Muscle of leg (tissue), 11 donors: ENCODE measurements around the gene XIRP2. TPM values are rescaled to one million over a fixed set of nuclear protein-coding genes. Genes with fewer than 3 reads are reported as not detected.

Experiments used
- DNase-seq: peaks from one replicate; pipeline ENCODE4 v3.0.0; 2013
- H3K27ac ChIP-seq: one replicate; pipeline ENCODE4 v1.5.1; 2013; ENCODE audit warnings: mild to moderate bottlenecking, low read length, control low read depth
- H3K27me3 ChIP-seq: one replicate; pipeline ENCODE4 v1.6.1; 2013; ENCODE audit warnings: low read length; ENCODE audit not compliant: control insufficient read depth, insufficient read depth
- H3K36me3 ChIP-seq: one replicate; pipeline ENCODE4 v1.6.1; 2013; ENCODE audit warnings: low read length; ENCODE audit not compliant: control insufficient read depth, insufficient read depth
- H3K4me1 ChIP-seq: one replicate; pipeline ENCODE4 v1.6.1; 2013; ENCODE audit warnings: low read length; ENCODE audit not compliant: control insufficient read depth, insufficient read depth
- H3K4me3 ChIP-seq: one replicate; pipeline ENCODE4 v1.5.1; 2013; ENCODE audit warnings: low read length, control low read depth
- H3K9me3 ChIP-seq: replicated peaks from 2 replicates; pipeline ENCODE4 v1.6.1; 2013; ENCODE audit warnings: low read depth, low read length; ENCODE audit not compliant: control insufficient read depth
- WGBS: methylation state at CpG from one replicate; pipeline ENCODE4 v1.1.5; 2013; ENCODE audit warnings: missing lambda C conversion rate; ENCODE audit not compliant: insufficient coverage; 5-methylcytosine and 5-hydroxymethylcytosine counted together
- polyA plus RNA-seq, 8 donors: library from polyadenylated mRNA; unstranded; fragments of 120-200 nt; gene quantifications; one replicate each; pipeline versions ENCODE4 v1.2.1 to v1.2.3, GENCODE V29; 2013; ENCODE audit warnings: inconsistent platforms in 1 of 8, low replicate concordance in 1 of 8; ENCODE audit not compliant: insufficient read length in 8 of 8, insufficient read depth in 1 of 8
- total RNA-seq: library from RNA; stranded (reverse); fragments of 120-200 nt; gene quantifications from one replicate; pipeline ENCODE4 v1.2.4, GENCODE V29; 2013

Gene XIRP2
- total and polyA plus RNA-seq, 9 donors, result 61.8 to 144 (median 107) TPM

DNA sequence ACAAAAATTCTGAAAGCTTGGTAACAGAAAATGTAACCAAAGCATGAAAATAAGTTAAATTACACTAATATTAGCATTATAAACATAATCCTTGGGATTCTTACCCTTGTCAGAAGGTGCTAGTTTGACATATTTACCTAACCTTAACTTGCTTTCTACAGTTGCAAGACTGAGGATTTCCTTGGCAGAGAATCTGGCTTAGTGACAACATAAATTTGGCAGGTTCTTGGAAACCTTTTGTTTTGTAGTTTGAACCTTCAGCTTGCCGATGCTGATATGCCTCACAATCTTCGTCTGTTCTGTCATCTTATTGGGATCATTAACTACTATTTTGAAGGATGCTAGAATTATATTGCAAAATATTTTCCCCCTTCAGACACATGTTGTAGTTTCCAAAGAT, 3.4 kb downstream of the XIRP2 start:
- no CpG with 5 or more reads among the region's 2 CpGs for WGBS
- no peak for DNase-seq
- Histone ChIP-seq H3K4me1 (no peaks in the 10 kb centered on the region), H3K27ac (no peak overlapping the region), H3K4me3 (no peak overlapping the region), H3K9me3 (no peaks in the 10 kb centered on the region), H3K36me3 (no peaks in the 10 kb centered on the region), H3K27me3 (no peaks in the 10 kb centered on the region)

DNA sequence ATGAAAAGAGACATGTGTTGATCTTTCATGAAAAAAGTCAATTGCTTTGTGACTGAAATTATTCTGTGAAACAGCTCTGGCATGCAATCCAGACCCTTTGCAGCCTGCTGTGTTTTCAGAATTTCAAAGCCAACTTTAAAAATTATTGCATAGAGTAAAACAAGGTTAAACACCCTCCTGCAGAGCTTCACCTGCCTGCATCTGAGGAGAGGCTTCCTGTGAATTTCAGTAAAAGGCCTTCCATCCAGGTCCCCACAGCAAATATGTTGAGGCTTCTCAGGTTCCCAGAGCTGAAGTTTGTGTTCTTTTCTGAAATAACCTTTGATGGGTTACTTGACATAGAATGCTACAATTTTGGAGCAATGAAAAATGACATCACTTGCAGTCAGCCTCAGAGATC, 4.1 kb downstream of the XIRP2 start:
- Histone ChIP-seq H3K36me3 (no peaks in the 10 kb centered on the region), H3K27ac (no peak overlapping the region), H3K4me3 (no peak overlapping the region), H3K27me3 (no peaks in the 10 kb centered on the region), H3K4me1 (no peaks in the 10 kb centered on the region), H3K9me3 (no peaks in the 10 kb centered on the region)
- DNase-seq, result no peak

DNA sequence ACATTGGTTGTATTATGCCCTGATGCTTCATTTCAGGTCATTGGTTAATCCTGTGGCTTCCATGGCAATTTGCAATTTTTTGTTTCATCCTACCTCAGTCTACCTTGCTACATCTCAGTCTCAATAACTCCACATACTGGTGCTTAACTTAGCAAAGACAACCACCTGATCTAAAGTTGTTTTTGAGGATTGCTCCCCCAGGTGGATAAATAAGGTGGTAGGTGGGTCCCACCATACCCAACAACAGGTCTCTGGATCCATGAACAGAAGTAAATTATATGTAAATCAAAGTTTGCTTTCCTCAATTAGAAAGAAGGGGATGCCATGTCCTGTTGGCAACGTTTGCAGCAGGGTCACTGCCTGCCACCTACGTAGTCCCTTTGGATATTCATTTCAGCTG, 7.0 kb downstream of the XIRP2 start:
- Histone ChIP-seq H3K9me3 (no peaks in the 10 kb centered on the region), H3K27me3 (no peaks in the 10 kb centered on the region), H3K4me3 (no peak overlapping the region), H3K27ac (no peak overlapping the region), H3K4me1 (no peaks in the 10 kb centered on the region), H3K36me3 (no peaks in the 10 kb centered on the region)
- no CpG with 5 or more reads among the region's 2 CpGs for WGBS
- DNase-seq, result no peak

DNA sequence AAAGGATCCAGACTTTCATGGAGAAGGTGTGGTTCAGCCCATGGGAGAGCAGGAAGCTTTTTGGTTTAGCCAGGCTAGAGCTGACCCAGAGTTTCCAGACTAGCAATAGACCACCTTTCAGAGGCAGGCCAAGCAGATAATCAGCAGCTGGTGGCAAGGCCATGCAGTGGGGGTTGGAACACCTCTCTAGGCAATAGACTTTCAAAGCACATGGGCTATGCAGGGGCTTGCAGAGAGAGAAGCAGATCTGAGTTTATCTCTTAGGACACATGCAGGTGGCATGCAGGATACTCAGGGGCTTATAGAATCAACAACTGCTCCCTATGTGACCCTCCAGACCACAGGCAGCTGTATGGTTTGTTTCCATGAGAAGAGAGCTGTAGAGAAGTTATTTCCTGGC, 9.4 kb downstream of the XIRP2 start:
- H3K36me3 ChIP-seq, result no peaks in the 10 kb centered on the region
- no peak for DNase-seq
- H3K9me3 ChIP-seq, result no peaks in the 10 kb centered on the region
- no peaks in the 10 kb centered on the region for H3K27me3 ChIP-seq
- no peak overlapping the region for H3K4me3 ChIP-seq
- H3K27ac ChIP-seq, result no peak overlapping the region
- peaks cover 5% of the 10 kb centered on the region for H3K4me1 ChIP-seq

DNA sequence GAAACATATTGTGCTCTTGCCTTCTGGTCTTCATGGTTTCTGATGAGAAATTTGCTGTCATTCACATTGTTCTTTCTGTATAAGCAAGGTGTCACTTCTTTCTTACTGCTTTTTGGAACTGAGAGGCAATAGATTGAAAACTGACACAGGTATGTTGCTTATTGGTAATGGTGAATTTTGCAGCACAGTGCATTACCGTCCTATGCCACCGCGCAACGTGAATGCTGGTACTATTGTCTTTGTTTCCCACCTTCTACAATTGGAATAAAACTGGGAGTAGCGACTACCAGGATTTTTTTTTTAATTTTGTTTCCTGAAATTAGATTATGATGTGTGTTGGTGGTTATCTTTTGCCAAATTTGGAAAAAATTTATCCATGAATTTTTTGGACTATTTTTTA, 11.4 kb downstream of the XIRP2 start:
- Histone ChIP-seq H3K36me3 (no peaks in the 10 kb centered on the region), H3K9me3 (no peaks in the 10 kb centered on the region), H3K27me3 (no peaks in the 10 kb centered on the region), H3K4me1 (peaks cover 5% of the 10 kb centered on the region), H3K27ac (no peak overlapping the region), H3K4me3 (no peak overlapping the region)
- WGBS, result no CpG with 5 or more reads among the region's 5 CpGs
- no peak for DNase-seq

DNA sequence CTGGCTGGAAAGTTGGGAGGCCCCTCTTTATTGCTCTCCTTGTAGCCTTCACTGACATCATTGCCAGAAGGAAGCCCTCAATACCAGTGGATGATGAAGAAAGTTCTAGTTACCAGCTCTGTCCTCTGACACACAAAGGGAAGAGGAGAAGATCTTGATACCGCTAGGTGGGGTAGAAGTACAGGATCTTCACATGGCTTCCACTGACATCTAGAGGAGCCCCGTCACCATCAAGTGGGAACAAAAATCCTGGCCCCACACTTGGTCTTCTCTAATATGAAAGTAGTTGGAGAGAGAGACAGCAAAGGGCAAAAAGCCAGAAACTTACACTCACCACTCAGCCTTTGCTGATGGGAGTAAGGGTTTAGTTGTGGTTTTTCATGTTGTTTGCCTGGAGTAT, 12.4 kb downstream of the XIRP2 start:
- no peak overlapping the region for H3K4me3 ChIP-seq
- H3K27me3 ChIP-seq, result no peaks in the 10 kb centered on the region
- WGBS, result no CpG with 5 or more reads among the region's 2 CpGs
- peak overlapping the region; percentile 60 for H3K27ac ChIP-seq
- no peaks in the 10 kb centered on the region for H3K9me3 ChIP-seq
- H3K4me1 ChIP-seq, result peaks cover 5% of the 10 kb centered on the region
- H3K36me3 ChIP-seq, result no peaks in the 10 kb centered on the region
- DNase-seq, result peak; percentile 5

DNA sequence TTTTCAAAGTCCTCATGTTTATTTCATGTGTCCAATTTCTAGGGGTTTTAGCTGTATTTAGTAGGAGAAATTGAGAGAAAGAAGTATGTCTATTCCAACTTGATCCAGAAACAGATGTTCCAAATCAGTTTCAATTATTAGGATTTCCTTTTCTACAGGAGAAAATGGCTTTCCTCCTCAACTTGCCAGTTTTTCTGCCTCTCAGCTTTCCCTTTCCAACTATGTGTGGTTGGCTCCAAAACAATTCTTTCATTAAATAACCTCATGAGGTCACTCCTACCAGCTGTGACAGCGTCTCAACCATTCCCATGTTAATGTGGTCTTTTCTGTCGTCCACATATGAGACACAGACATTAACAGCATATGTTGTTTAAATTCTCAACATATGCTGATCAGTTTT, 13.1 kb downstream of the XIRP2 start:
- peak; percentile 69 for DNase-seq
- Histone ChIP-seq H3K9me3 (no peaks in the 10 kb centered on the region), H3K4me1 (peaks cover 5% of the 10 kb centered on the region), H3K27ac (peak overlapping the region; percentile 60), H3K4me3 (no peak overlapping the region), H3K27me3 (no peaks in the 10 kb centered on the region), H3K36me3 (no peaks in the 10 kb centered on the region)
- WGBS, result no CpG with 5 or more reads among the region's 2 CpGs

DNA sequence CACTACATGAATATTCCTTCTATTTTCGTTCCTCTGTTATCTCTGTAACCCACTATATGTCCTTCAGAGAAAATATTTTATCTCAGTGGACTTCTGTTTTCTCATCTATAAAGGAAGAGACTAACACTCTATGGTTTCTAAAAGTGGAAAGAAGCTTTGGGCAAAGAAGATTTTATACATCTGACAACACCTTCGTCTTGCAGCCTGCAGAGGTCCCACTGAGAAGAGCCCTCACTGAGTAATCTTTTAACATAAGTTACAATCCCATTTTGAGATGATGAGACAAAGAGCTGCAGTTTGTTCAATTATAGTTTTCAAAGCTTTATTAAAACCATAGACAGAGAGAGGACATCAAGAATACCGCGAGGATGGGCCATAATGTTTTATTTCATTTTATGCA, 28.7 kb downstream of the XIRP2 start:
- no peaks in the 10 kb centered on the region for H3K9me3 ChIP-seq
- H3K36me3 ChIP-seq, result no peaks in the 10 kb centered on the region
- no peaks in the 10 kb centered on the region for H3K4me1 ChIP-seq
- no peak overlapping the region for H3K4me3 ChIP-seq
- H3K27me3 ChIP-seq, result no peaks in the 10 kb centered on the region
- H3K27ac ChIP-seq, result no peak overlapping the region
- no peak for DNase-seq
- no CpG with 5 or more reads among the region's 4 CpGs for WGBS

DNA sequence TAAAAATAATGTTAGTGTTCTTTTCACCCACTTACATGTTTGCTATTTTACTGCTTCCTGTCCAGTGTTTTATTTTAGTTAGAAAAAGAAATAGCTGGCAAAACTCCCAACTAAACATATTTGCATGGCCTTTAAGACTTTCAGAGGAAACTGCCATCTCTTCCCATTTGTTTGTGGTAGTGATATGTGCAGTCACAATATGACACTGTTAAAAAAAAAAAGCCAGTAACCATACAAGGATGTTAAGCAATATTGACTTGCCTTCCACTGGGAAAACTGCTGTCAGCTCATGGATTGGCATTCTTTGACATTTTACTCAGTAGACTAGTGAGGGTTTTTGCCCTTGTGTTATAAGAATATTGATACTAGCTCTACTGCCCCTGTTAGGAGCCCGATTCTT, 29.1 kb downstream of the XIRP2 start:
- H3K36me3 ChIP-seq, result no peaks in the 10 kb centered on the region
- no peaks in the 10 kb centered on the region for H3K27me3 ChIP-seq
- DNase-seq, result peak; percentile 19
- H3K27ac ChIP-seq, result no peak overlapping the region
- no peaks in the 10 kb centered on the region for H3K4me1 ChIP-seq
- no CpG with 5 or more reads among the region's 1 CpG for WGBS
- no peak overlapping the region for H3K4me3 ChIP-seq
- no peaks in the 10 kb centered on the region for H3K9me3 ChIP-seq

DNA sequence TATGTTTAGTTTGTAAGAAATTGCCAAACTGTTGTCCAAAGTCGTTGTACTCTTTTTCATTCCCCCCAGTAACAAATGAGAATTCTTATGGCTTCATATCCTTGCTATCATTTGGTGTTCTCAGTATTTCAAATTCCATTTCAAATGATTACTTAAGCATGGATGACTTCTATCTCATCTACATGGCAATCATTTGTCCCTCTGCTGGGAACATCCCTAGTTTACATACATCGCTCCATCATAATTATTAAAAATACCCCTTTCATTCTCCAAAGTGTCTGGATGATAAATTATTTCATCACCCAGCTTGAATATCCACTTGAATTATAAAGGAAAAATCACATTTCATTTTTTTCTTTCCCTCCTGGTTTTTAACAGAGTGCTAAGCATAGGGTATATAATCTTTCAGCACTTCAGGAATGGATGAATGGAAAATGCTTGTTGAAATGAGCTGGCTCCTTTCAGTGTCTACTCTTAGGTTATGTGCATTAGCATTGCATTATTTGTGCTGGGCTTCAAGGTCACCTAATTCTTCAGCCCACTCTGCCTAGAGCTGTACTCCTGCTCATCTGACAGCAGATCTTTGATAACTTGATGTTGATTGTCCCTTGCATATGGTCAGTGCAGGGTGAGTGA, 33.1 kb downstream of the XIRP2 start:
- Histone ChIP-seq H3K27ac (no peak overlapping the region), H3K4me3 (no peak overlapping the region), H3K9me3 (no peaks in the 10 kb centered on the region), H3K27me3 (no peaks in the 10 kb centered on the region), H3K4me1 (no peaks in the 10 kb centered on the region), H3K36me3 (no peaks in the 10 kb centered on the region)
- WGBS, result no CpG with 5 or more reads among the region's 2 CpGs
- peak; percentile 6 for DNase-seq

DNA sequence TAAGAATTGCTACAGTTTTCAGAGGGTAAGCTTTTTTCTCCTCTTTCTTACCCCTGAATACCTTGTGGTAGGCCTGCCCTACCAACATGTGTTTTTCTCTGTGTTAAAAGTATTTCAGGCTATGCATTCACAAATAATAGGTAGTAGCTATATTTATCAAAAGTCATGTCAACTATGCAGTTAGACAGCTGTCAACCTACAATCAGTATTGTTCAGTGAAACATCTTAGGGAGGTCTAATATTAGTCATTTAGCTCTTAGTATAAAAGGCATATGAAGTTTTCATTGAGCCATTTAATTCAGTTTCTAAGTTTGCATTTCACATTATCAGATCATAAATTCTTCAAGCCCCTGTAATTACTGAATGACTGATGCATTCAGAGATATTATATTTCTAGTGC, 36.7 kb downstream of the XIRP2 start:
- Histone ChIP-seq H3K4me3 (no peak overlapping the region), H3K4me1 (no peaks in the 10 kb centered on the region), H3K27ac (no peak overlapping the region), H3K27me3 (no peaks in the 10 kb centered on the region), H3K9me3 (no peaks in the 10 kb centered on the region), H3K36me3 (no peaks in the 10 kb centered on the region)
- no peak for DNase-seq
